Skin of body (tissue), 2 donors: ENCODE measurements around the gene NEXN. TPM values are rescaled to one million over a fixed set of nuclear protein-coding genes. Genes with fewer than 3 reads are reported as not detected.

ENCODE experiments used
- DNase-seq: peaks from one replicate; lab custom pipeline; 2025; lab: John Stamatoyannopoulos, UW
- total RNA-seq: library from RNA; depleted of rRNA; stranded (reverse); fragments of >200 nt; gene quantifications from one replicate; pipeline ENCODE4 v1.2.3, GENCODE V29; 2014

Gene NEXN
- 12.2 TPM for total RNA-seq

- peak; percentile 39 for DNase-seq
Measured at GRCh38 chr1:77888081-77888780, at the start of gene NEXN. Gene NEXN, plus strand, starts transcription at chr1:77888624. Its CDS starts 27,483 bp downstream, at chr1:77916107.

- DNase-seq = no peak
Measured at GRCh38 chr1:77841574-77841973, 46.9 kb upstream of the NEXN start.

GRCh38 chr1:77845951-77846350 lies 42.5 kb upstream of the NEXN start:
- DNase-seq = no peak

DNA sequence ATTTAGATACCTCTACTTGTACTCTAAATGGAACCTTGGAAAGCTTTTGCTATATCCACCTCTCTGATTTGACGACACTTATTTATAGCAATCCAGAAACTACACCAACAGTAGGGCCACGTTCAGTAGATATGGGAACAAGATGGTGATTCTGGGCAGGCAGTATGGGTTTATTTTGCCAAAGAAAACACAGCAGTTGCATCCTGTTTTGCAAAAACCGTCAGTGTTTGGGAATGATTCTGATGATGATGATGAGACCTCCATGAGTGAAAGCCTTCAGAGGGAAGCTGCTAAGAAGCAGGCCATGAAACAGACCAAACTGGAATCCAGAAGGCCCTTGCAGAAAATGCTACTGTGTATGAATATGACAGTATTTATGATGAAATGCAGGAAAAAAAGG lies 41.5 kb upstream of the NEXN start:
- DNase-seq = no peak

- no peak for DNase-seq
Measured at GRCh38 chr1:77847621-77848080, 40.8 kb upstream of the NEXN start.

DNA sequence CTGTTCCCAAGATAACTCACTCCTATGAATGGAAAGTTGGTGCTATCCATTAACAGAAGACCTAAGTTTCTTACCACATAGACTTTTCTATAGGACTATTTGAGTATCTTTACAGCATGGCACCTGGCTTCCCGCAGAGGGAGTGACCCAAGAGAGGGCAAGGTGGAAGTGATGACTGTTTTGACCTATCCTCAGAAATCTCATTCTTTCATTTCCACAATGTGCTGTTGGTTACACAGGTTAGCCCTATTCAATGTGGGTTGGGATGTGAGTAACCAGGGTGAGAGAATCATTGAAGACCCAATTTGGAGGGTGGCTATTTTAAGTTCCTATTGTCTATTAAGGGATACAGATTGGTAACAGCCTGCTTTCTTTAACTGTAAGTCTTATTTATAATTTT lies 38.3 kb upstream of the NEXN start:
- no peak for DNase-seq

DNA sequence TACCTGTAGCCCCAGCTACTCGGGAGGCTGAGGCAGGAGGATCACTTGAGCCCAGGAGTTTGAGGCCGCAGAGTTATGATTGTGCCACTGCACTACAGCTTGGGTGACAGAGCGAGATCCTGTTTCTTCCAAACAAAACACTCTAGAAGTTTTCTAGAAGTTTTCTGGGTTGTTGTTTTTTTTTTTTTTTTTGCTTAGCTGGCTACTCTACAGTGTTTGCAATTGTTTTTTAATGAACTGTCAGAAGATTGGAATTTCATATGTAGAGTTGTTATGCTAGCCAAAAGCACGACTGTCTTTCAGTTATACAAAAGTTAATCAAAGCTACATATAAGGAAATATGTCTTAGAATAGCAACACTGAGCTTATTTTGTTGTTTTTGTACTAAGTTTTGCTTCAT lies 30.9 kb upstream of the NEXN start:
- no peak for DNase-seq

DNA sequence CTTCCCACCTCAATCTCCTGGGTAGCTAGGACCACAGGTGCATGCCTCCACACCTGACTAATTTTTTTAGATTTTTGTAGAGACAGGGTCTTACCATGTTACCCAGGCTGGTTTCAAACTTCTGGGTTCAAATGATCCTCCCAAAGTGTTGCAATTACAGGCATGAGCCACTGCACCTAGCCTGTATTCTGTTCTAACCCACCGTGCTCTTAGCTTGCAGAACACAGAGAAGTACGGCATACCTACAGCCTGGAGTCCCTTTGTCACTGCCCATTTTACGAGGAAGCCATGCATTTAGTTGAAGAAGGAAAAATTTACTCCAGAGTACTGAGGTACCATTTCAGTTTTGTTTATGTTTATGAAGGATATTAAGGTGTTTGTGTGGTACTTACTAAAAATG lies 29.7 kb upstream of the NEXN start:
- no peak for DNase-seq

- no peak for DNase-seq
Measured at GRCh38 chr1:77859248-77859647, 29.2 kb upstream of the NEXN start.

- DNase-seq = no peak
Measured at GRCh38 chr1:77866296-77866695, 22.1 kb upstream of the NEXN start.

DNA sequence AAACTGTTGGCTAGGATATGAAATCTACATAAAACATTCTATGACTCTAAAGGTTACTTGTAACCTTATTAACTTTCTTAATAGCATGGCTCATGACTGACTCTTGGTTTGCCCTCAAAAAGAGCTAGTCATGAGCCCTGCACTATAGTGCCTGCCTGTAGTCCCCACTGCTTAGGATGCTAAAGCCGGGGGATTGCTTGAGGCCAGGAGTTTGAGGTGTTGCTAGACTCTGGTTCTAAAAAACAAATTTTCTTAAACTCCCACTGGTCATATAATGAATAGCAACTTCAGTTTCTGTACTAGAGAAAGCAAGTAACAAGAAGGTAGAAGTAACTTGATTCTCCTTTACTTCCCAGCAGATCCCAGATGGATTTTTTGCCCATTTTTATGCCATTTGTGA lies 15.8 kb upstream of the NEXN start:
- no peak for DNase-seq

GRCh38 chr1:77873461-77873860 lies 15.0 kb upstream of the NEXN start:
- DNase-seq = no peak

DNA sequence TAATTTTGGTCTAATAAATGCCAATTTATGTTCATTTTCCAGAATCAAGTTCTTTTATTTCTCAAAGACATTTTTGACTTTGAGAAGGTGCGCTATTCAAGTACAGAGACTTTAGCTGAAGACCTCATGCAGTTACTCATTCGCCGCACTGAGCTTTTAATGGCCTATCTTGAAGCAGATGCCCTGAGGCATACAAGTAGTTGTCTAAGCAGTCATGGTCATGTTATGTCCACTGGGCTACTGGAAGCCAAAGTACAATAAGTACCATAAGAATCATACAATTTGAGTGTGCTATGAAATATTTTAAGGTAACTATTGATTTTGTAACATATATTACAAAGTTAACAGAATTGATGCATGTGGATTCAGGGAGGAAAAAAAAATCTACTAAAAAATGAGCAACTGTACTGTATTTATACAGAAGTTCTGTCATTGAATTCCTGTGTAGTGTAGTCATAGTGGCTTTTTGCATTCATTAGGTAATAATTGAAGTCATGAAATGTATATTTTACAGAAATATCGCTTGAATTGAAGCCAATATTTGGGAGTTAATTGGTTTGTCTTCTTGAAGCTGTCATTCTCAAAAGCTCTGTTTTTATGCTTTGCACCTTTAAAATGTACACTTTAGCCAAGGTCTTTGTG lies 13.5 kb upstream of the NEXN start:
- no peak for DNase-seq

- no peak for DNase-seq
Measured at GRCh38 chr1:77876884-77877283, 11.5 kb upstream of the NEXN start.

DNA sequence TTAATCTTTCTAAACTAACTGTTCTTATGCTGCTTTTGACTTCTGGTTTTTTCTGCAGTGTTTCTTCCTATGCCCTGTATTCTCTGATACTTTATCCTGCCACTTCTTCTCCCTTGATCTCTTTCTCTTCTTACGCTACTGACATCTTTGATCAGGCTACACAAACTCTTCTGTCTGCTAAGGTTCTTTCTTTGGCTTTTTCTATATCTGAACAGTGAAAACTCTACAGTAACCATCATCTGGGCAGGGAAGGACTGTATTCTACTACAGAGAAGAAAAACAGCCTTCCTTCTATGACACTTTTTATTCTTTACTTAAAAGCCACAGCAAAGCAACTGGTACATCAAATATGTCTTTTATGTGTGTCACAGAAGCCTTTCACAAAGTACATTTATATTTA lies 7.4 kb upstream of the NEXN start:
- DNase-seq = no peak

DNA sequence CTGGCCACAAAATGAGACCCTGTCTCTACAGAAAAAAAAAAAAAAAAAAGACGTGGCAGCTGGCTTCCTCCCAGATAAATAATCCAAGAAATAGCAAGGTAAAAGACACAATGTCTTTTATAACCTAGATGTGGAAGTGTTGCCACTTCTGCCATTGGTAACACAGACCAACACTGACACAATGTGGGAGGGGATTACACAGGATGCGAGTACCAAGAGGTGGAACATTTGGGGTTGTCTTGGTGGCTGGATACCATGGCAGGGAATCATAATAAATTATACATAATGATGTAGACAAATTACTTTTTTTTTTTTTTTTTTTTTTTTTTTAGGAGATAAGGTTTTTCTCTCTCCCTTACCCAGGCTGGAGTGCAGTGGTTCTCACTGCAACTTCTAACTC lies 6.0 kb upstream of the NEXN start:
- no peak for DNase-seq

- peak; percentile 46 for DNase-seq
Measured at GRCh38 chr1:77888781-77889642, 588 bp downstream of the NEXN start.

- no peak for DNase-seq
Measured at GRCh38 chr1:77889671-77890070, 1.2 kb downstream of the NEXN start.

GRCh38 chr1:77891200-77891599 lies 2.8 kb downstream of the NEXN start:
- DNase-seq = no peak

GRCh38 chr1:77899647-77900320 lies 11.4 kb downstream of the NEXN start:
- no peak for DNase-seq

GRCh38 chr1:77900687-77901293 lies 12.4 kb downstream of the NEXN start:
- peak; percentile 3 for DNase-seq
